LNCaP clone FGC (cell line): ENCODE data around the gene TRPC4.
A peak's percentile ranks its signal among the peaks of the same experiment; 100 is the strongest.

ENCODE experiments used
- DNase-seq: peaks from one replicate; pipeline ENCODE4 v3.0.0-alpha.2; 2011; ENCODE audit warnings: low read depth
- H3K4me3 ChIP-seq: 2 replicates; pipeline ENCODE4 v1.5.1; 2011; ENCODE audit warnings: mild to moderate bottlenecking, low read depth, low read length, control low read depth
- CTCF ChIP-seq: IDR thresholded peaks from 2 replicates; pipeline ENCODE4 v1.5.1; 2012; ENCODE audit warnings: mild to moderate bottlenecking; ENCODE audit not compliant: control insufficient read depth, insufficient read depth; ENCODE audit errors: extremely low read depth

TRPC4 gene

GRCh38 chr13:37602733-37603381 lies 266.7 kb downstream of the TRPC4 start:
- peak; percentile 38 for TF ChIP-seq CTCF
- no peak for DNase-seq
- H3K4me3 ChIP-seq = no peak overlapping the region

GRCh38 chr13:37601648-37602440 lies 267.7 kb downstream of the TRPC4 start:
- peak; percentile 34 for DNase-seq
- H3K4me3 ChIP-seq = no peak overlapping the region
- TF ChIP-seq CTCF = no peak

- H3K4me3 ChIP-seq = no peak overlapping the region
- DNase-seq = no peak
- no peak for TF ChIP-seq CTCF
Measured at GRCh38 chr13:37599519-37599918, 270.1 kb downstream of the TRPC4 start.

GRCh38 chr13:37598597-37598996 lies 271.0 kb downstream of the TRPC4 start, which contains the start of gene POSTN:
Gene POSTN (minus strand): TSS chr13:37598768. CDS start chr13:37598726, 42 bp downstream.
- no peak for TF ChIP-seq CTCF
- H3K4me3 ChIP-seq = no peak within 1 kb of the TSS
- no peak for DNase-seq

GRCh38 chr13:37597477-37598025 lies 272.0 kb downstream of the TRPC4 start:
- TF ChIP-seq CTCF = no peak
- H3K4me3 ChIP-seq = no peak overlapping the region
- no peak for DNase-seq

GRCh38 chr13:37596805-37597204 lies 272.8 kb downstream of the TRPC4 start:
- no peak overlapping the region for H3K4me3 ChIP-seq
- no peak for TF ChIP-seq CTCF
- DNase-seq = no peak
